ENCODE data around the gene RNU1-4. TPM values are rescaled to one million over a fixed set of nuclear protein-coding genes. Genes with fewer than 3 reads are reported as not detected.
"Not testable (repeated sequence)": the region's sequence is repeated elsewhere in the genome, so short reads cannot be mapped to it uniquely, and the experiment has no call there.

The RNU1-4 gene
- total RNA-seq, 4 donors from 2014 or later, result under 0.01 TPM; not detected in 2

GRCh38 chr1:16717336-16718098, 22.8 kb upstream of the RNU1-4 start:
- Histone ChIP-seq H3K27ac (replicated peaks in 1 of 4) (no peak overlapping the region), H3K27me3 (peaks cover 0 to 50% (median 6%) of the 10 kb centered on the region in 4 donors), H3K9me3 (no peaks in the 10 kb centered on the region), H3K36me3 (no peaks in the 10 kb centered on the region), H3K4me3 (no peak overlapping the region), H3K4me1 (no peaks in the 10 kb centered on the region)
- TF ChIP-seq EP300 (IDR thresholded peaks at IDR 0.05) (no peak), CTCF (IDR thresholded peaks at IDR 0.05) (no peak), POLR2AphosphoS5 (IDR thresholded peaks at IDR 0.05) (no peak), POLR2A (IDR thresholded peaks at IDR 0.05; ENCODE audit: low read depth) (no peak)
- intact Hi-C loops (cut with DNase I), result no loop called here
- 68% methylated on average over 20 of the region's 20 CpGs for WGBS
- DNase-seq (ENCODE audit: extremely low spot score), result peak; percentile 93

- H3K4me1 ChIP-seq; H3K4me3 ChIP-seq; intact Hi-C loops (cut with DNase I); H3K9me3 ChIP-seq; H3K36me3 ChIP-seq; H3K27ac ChIP-seq (replicated peaks in 1 of 4): not testable (repeated sequence)
- WGBS, result 93% methylated on average over 14 of the region's 14 CpGs
- H3K27me3 ChIP-seq, result peaks cover 0 to 50% (median 6%) of the 10 kb centered on the region in 4 donors
- DNase-seq (ENCODE audit: extremely low spot score), result peak; percentile 91
These were observed 22.0 kb upstream of the RNU1-4 start for GRCh38 chr1:16718099-16718907.

DNA sequence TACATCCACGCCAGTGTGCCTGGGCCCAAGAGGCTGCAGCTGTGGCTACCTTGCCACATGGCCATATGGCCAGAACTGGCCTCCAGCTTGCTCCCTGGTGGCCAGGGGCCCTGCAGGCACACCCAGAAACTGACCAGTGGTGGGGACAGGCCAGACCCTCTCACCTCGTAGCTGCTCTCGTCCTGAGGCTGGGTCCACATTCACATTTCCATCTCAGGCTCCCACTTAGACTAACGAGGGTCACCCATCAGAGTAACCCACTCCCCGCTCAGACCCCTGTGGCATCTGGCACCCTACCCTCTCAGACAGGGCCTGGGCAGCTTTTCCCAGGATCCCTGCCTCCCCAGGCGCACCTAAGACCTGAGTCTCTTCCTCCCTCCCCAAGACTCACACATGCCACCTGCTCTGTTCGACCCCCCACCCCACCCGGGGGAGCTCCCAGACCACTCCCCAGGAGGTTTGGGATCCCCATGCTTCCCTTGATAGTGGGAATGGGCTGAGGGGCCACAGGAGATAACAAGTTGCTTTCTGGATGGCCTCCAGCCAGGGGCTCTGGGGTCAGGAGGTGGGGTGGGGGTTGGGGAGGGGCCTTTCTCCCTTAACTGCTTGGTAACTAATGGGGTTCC, 21.3 kb upstream of the RNU1-4 start:
- Histone ChIP-seq H3K9me3 (no peaks in the 10 kb centered on the region), H3K4me1 (no peaks in the 10 kb centered on the region), H3K4me3 (no peak overlapping the region), H3K27me3 (peaks cover 0 to 57% (median 6%) of the 10 kb centered on the region in 4 donors), H3K36me3 (no peaks in the 10 kb centered on the region), H3K27ac (replicated peaks in 1 of 4) (no peak overlapping the region)
- TF ChIP-seq EP300 (IDR thresholded peaks at IDR 0.05), result no peak
- TF ChIP-seq CTCF (IDR thresholded peaks at IDR 0.05), result no peak
- TF ChIP-seq POLR2AphosphoS5 (IDR thresholded peaks at IDR 0.05), result no peak
- TF ChIP-seq POLR2A (IDR thresholded peaks at IDR 0.05; ENCODE audit: low read depth), result no peak
- DNase-seq (ENCODE audit: extremely low spot score), result peak; percentile 93
- intact Hi-C loops (cut with DNase I), result no loop called here
- 91% methylated on average over 8 of the region's 8 CpGs for WGBS

GRCh38 chr1:16719571-16720350, 20.6 kb upstream of the RNU1-4 start:
- Histone ChIP-seq H3K4me1 (no peaks in the 10 kb centered on the region), H3K4me3 (no peak overlapping the region), H3K27me3 (peaks cover 0 to 65% (median 9%) of the 10 kb centered on the region in 4 donors), H3K27ac (replicated peaks in 1 of 4) (no peak overlapping the region), H3K9me3 (no peaks in the 10 kb centered on the region), H3K36me3 (no peaks in the 10 kb centered on the region)
- peak; percentile 92 for DNase-seq (ENCODE audit: extremely low spot score)
- WGBS, result 93% methylated on average over 16 of the region's 16 CpGs
- TF ChIP-seq POLR2AphosphoS5 (IDR thresholded peaks at IDR 0.05) (no peak), EP300 (IDR thresholded peaks at IDR 0.05) (no peak), POLR2A (IDR thresholded peaks at IDR 0.05; ENCODE audit: low read depth) (no peak), CTCF (IDR thresholded peaks at IDR 0.05) (no peak)
- intact Hi-C loops (cut with DNase I), result loop anchor here (10.0 kb wide), 1 partner anchor 205 kb away; the partner anchor contains the start of gene CROCC
